Measurements from ENCODE around the gene TMA7B. TPM values are rescaled to one million over a fixed set of nuclear protein-coding genes. Genes with fewer than 3 reads are reported as not detected.

TMA7B gene
- total RNA-seq, 1 donor from 2014 or later = not detected

DNA sequence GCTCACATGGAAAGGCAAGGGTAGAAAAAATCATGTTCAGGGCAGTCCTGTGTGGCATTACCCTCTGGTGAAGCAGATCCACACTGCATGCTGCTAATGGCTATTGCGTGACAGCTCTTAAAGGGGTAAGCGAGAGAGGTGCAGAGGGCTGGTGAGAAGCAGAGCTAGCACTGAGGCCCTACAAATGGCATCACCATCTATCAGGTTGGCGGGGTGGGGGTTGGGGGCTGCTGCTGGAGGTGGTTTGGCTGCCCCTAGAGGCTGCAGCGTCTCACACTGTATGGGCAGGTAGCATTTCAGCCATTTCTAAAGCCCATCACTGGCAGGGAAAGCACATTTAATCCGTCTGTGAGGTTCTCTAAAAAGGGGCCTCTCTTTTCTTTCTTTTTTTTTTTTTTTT, 16.9 kb upstream of the TMA7B start:
- Mint-ChIP-seq H3K4me1 (peaks cover 22% of the 10 kb centered on the region), H3K4me3 (no peak overlapping the region), H3K27me3 (ENCODE audit: low read depth) (no peaks in the 10 kb centered on the region), H3K36me3 (ENCODE audit: low read depth) (no peaks in the 10 kb centered on the region), H3K27ac (ENCODE audit: unreplicated experiment) (no peak overlapping the region), H3K9me3 (no peaks in the 10 kb centered on the region)
- no peak for DNase-seq (ENCODE audit: low read depth, low spot score)
- TF ChIP-seq, protein P1, sequence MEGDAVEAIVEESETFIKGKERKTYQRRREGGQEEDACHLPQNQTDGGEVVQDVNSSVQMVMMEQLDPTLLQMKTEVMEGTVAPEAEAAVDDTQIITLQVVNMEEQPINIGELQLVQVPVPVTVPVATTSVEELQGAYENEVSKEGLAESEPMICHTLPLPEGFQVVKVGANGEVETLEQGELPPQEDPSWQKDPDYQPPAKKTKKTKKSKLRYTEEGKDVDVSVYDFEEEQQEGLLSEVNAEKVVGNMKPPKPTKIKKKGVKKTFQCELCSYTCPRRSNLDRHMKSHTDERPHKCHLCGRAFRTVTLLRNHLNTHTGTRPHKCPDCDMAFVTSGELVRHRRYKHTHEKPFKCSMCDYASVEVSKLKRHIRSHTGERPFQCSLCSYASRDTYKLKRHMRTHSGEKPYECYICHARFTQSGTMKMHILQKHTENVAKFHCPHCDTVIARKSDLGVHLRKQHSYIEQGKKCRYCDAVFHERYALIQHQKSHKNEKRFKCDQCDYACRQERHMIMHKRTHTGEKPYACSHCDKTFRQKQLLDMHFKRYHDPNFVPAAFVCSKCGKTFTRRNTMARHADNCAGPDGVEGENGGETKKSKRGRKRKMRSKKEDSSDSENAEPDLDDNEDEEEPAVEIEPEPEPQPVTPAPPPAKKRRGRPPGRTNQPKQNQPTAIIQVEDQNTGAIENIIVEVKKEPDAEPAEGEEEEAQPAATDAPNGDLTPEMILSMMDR (conservative IDR thresholded peaks at IDR 0.05) = peak; percentile 27

DNA sequence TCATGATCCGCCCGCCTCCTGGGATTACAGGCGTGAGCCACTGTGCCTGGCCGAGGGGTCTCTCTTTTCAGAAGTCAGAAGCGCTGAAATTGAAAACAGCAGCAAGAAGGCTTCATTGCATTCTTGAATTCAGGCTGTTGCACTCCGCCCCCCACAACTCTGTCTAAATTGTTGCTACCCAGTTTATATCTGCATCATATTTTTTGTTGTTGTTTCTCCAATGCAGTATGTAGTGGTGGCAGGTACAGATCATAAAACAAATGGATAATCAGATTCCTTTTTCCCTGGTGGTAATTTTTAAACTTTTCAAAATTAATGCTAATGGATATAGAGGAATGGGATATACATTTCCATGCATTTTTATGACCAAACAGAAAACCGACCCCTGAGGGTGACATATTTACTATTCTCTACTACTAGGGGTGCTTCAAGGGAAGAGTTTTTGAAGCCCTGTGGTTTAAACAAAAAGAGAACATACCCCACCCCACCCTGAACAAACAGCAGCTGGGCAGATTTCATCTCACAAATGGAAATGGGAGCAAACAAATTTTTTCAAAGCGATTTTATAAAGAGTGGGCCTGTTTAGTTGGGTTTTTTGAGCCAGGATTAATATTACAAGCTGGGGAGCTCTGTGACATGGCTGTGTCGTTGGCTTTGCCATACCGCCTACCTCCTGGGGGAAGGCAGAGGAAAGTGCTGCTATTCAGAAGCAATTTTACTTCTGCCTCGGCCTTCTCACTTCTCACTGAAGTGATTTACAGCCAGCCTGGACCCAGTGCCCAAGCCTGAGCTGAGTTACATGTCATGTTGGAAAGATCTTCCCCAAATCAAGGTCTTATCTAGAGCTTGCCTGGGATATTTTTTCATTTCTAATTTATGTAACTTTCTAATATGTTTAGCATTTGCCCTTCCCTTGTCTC, 16.0 kb upstream of the TMA7B start:
- no peak overlapping the region for H3K4me3 Mint-ChIP-seq
- no peaks in the 10 kb centered on the region for H3K9me3 Mint-ChIP-seq
- no peaks in the 10 kb centered on the region for H3K36me3 Mint-ChIP-seq (ENCODE audit: low read depth)
- DNase-seq (ENCODE audit: low read depth, low spot score) = no peak
- TF ChIP-seq, protein P1 (conservative IDR thresholded peaks at IDR 0.05) = no peak
- H3K27ac Mint-ChIP-seq (ENCODE audit: unreplicated experiment) = no peak overlapping the region
- no peaks in the 10 kb centered on the region for H3K27me3 Mint-ChIP-seq (ENCODE audit: low read depth)
- peaks cover 22% of the 10 kb centered on the region for H3K4me1 Mint-ChIP-seq

DNA sequence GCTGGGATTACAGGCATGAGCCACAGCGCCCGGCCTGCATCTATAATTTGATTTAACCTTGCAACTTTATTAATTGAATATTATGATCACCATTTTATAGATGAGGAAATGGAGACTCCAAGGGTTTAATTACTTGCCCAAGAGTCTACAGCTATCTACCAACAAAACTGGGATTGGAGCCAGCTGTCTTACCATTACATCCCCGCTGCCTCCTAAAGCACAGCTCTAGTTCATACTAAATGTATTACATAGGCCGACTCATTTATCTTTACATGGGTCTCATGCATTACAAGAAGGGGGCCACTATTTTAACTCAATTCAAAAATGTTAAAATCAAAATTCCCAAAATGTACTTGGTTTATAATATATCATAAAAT, 14.1 kb upstream of the TMA7B start:
- TF ChIP-seq, protein P1 (conservative IDR thresholded peaks at IDR 0.05) = no peak
- H3K9me3 Mint-ChIP-seq = peaks cover 3% of the 10 kb centered on the region
- H3K27ac Mint-ChIP-seq (ENCODE audit: unreplicated experiment) = no peak overlapping the region
- H3K27me3 Mint-ChIP-seq (ENCODE audit: low read depth) = no peaks in the 10 kb centered on the region
- peaks cover 20% of the 10 kb centered on the region for H3K4me1 Mint-ChIP-seq
- no peak overlapping the region for H3K4me3 Mint-ChIP-seq
- H3K36me3 Mint-ChIP-seq (ENCODE audit: low read depth) = no peaks in the 10 kb centered on the region
- no peak for DNase-seq (ENCODE audit: low read depth, low spot score)

DNA sequence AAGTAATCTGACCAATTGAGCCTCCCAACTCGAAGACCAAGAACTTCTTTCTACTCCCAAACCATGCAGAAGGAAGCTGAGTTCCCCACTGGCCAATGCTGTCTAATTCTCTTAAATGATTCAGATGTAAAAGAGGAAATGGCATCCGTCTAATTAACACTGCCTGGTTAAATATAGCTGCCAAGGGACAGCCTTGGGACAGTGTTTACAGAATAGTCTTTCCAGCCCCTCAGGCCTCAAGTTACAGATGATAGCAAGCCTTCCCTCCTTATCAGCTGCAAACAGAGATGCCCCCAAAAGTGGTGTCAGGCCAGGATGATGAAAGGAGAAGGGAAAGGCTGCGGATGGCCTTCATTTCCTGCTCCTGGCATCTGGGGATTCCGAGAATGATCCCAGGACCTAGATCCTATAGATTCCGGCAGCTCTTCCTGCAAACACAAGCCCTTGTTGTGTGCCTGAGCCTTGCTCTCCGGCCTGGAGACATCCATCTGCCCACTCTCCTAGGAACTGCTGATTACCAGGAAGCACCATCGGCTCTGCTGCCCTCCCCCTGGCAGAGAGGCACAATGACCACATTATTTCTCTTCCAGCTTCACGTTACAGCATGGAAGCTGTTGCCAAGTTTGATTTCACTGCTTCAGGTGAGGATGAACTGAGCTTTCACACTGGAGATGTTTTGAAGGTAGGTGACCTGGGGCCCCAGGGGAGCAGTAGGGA, 13.5 kb upstream of the TMA7B start:
- no peak overlapping the region for H3K27ac Mint-ChIP-seq (ENCODE audit: unreplicated experiment)
- DNase-seq (ENCODE audit: low read depth, low spot score) = no peak
- no peaks in the 10 kb centered on the region for H3K27me3 Mint-ChIP-seq (ENCODE audit: low read depth)
- H3K9me3 Mint-ChIP-seq = peaks cover 3% of the 10 kb centered on the region
- H3K4me1 Mint-ChIP-seq = peaks cover 20% of the 10 kb centered on the region
- no peak overlapping the region for H3K4me3 Mint-ChIP-seq
- TF ChIP-seq, protein P1 (conservative IDR thresholded peaks at IDR 0.05) = no peak
- no peaks in the 10 kb centered on the region for H3K36me3 Mint-ChIP-seq (ENCODE audit: low read depth)

DNA sequence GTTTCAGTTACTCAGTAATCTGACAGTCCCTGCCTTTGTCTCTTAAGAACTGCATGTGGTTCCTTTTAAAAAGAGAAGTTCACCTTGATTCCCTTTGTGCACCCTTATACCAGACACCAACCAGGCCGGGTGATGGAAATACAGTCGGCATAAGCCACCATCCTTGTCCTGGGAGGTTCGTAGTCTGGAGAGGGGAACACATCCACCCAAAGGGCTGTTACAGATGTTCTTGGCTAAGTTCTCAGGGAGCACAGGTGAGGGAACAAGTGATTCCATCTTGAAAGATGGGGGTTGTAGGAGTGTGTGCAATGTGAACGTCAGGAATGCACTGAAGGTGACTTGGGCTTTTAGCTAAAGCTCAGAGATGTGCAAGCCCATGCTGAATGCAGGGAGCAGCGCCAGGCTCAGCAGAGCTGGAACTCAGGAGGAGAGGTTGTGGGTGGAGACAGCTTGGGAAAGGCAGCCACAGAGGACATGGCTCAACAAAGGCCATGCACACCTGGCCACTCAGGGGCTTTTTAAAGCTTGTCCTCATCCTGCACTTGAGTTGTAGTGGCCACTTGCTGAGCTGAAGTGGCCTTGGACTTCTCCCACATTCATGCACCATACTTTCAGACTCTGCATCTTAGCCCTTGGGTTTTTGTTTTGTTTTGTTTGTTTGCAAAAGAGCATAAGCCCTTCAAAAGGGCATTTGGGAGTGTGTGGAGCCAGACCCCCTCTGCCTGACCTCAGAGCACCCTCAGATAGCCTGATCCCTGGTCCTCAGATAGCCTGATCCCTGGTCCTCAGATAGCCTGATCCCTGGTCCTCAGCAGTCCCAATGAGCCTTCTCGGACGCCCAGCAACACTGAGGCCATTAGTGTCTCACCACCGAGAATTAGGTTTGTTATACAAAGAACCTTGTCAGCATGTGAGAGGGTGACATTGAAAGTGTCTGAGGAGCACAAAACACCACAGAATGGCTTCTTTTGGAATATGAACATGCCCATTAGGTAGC, 12.7 kb upstream of the TMA7B start:
- DNase-seq (ENCODE audit: low read depth, low spot score) = no peak
- H3K27me3 Mint-ChIP-seq (ENCODE audit: low read depth) = no peaks in the 10 kb centered on the region
- H3K36me3 Mint-ChIP-seq (ENCODE audit: low read depth) = no peaks in the 10 kb centered on the region
- peaks cover 3% of the 10 kb centered on the region for H3K9me3 Mint-ChIP-seq
- H3K4me3 Mint-ChIP-seq = no peak overlapping the region
- H3K27ac Mint-ChIP-seq (ENCODE audit: unreplicated experiment) = no peak overlapping the region
- TF ChIP-seq, protein P1 (conservative IDR thresholded peaks at IDR 0.05) = no peak
- H3K4me1 Mint-ChIP-seq = peaks cover 20% of the 10 kb centered on the region

All from neural crest cell (in vitro differentiated cells).